CD14-positive monocyte (primary cell): ENCODE measurements around the gene SPATA33. TPM values are rescaled to one million over a fixed set of nuclear protein-coding genes. Genes with fewer than 3 reads are reported as not detected.

Experiments
- DNase-seq, 3 donors: peaks; one replicate each; pipeline ENCODE4 v3.0.0-alpha.2; 2011 to 2022
- H2AFZ ChIP-seq: 2 replicates; pipeline ENCODE4 v1.6.0; 2012; ENCODE audit warnings: mild to moderate bottlenecking, low read depth, low read length, inconsistent platforms; ENCODE audit not compliant: insufficient read depth, poor library complexity, severe bottlenecking
- H3K27ac ChIP-seq, 2 donors: 1 replicate in 1 of 2; 2 replicates in 1 of 2; pipeline ENCODE4 v1.5.1; 2012 to 2013; ENCODE audit warnings: low read length in 2 of 2, control low read depth in 1 of 2, inconsistent platforms in 1 of 2, low read depth in 1 of 2, mild to moderate bottlenecking in 1 of 2
- H3K27me3 ChIP-seq, 2 donors: one replicate each; pipeline versions ENCODE4 v1.6.0 to v1.6.1; 2011 to 2013; ENCODE audit warnings: low read length in 2 of 2; ENCODE audit not compliant: control insufficient read depth in 2 of 2, insufficient read depth in 2 of 2
- H3K36me3 ChIP-seq, 2 donors: replicated peaks in 1 of 2; 1 replicate in 1 of 2; 2 replicates in 1 of 2; pipeline versions ENCODE4 v1.5.1 to v1.6.1; 2012 to 2013; ENCODE audit warnings: low read length in 2 of 2, control low read depth in 1 of 2, inconsistent platforms in 1 of 2, mild to moderate bottlenecking in 1 of 2; ENCODE audit not compliant: insufficient read depth in 2 of 2, control insufficient read depth in 1 of 2
- H3K4me1 ChIP-seq, 2 donors: 1 replicate in 1 of 2; 2 replicates in 1 of 2; pipeline versions ENCODE4 v1.5.1 to v1.6.1; 2012 to 2013; ENCODE audit warnings: low read length in 2 of 2, control low read depth in 1 of 2, inconsistent platforms in 1 of 2, mild to moderate bottlenecking in 1 of 2, moderate library complexity in 1 of 2; ENCODE audit not compliant: insufficient read depth in 2 of 2, control insufficient read depth in 1 of 2
- H3K4me2 ChIP-seq: replicated peaks from 2 replicates; pipeline ENCODE3; 2012; ENCODE audit warnings: low read length, moderate library complexity, mild to moderate bottlenecking; ENCODE audit not compliant: poor library complexity, severe bottlenecking; ENCODE audit errors: extremely low read depth
- H3K4me3 ChIP-seq, 3 experiments: fragments of 200-600 bp in 1 of 3; sonication (generic) in 1 of 3; replicated peaks in 1 of 3; 1 replicate in 2 of 3; 2 replicates in 1 of 3; pipeline ENCODE4 v1.5.1; 2011 to 2013; ENCODE audit warnings: low read length in 3 of 3, mild to moderate bottlenecking in 3 of 3, control low read depth in 2 of 3, low read depth in 2 of 3, inconsistent platforms in 1 of 3, moderate library complexity in 1 of 3
- H3K79me2 ChIP-seq: 2 replicates; pipeline ENCODE4 v1.6.0; 2012; ENCODE audit warnings: mild to moderate bottlenecking, control low read depth, inconsistent platforms, low read length, moderate library complexity; ENCODE audit not compliant: insufficient read depth
- H3K9ac ChIP-seq: 2 replicates; pipeline ENCODE4 v1.6.0; 2017; ENCODE audit warnings: low read length, mild to moderate bottlenecking; ENCODE audit not compliant: insufficient read depth, poor library complexity, severe bottlenecking
- H3K9me3 ChIP-seq, 2 donors: replicated peaks in 1 of 2; 1 replicate in 1 of 2; 2 replicates in 1 of 2; pipeline versions ENCODE4 v1.5.1 to v1.6.1; 2012 to 2013; ENCODE audit warnings: low read length in 2 of 2, control low read depth in 1 of 2; ENCODE audit not compliant: control insufficient read depth in 1 of 2, insufficient read depth in 1 of 2
- H4K20me1 ChIP-seq: 2 replicates; pipeline ENCODE4 v1.6.0; 2012; ENCODE audit warnings: mild to moderate bottlenecking, low read length, control low read depth, moderate library complexity; ENCODE audit not compliant: insufficient read depth
- H3K27ac Mint-ChIP-seq, 7 donors: one replicate each; pipeline ENCODE4 v1.8.0; 2020; ENCODE audit warnings: mild to moderate bottlenecking in 7 of 7, mixed read lengths in 7 of 7, moderate library complexity in 6 of 7, inconsistent platforms in 2 of 7
- H3K27me3 Mint-ChIP-seq, 3 donors: one replicate each; pipeline ENCODE4 v1.8.0; 2021 to 2022; ENCODE audit warnings: low read depth in 3 of 3, mild to moderate bottlenecking in 3 of 3, mixed read lengths in 3 of 3, moderate library complexity in 3 of 3, inconsistent platforms in 1 of 3
- H3K36me3 Mint-ChIP-seq, 2 donors: one replicate each; pipeline ENCODE4 v1.8.0; 2020; ENCODE audit warnings: mixed read lengths in 2 of 2, inconsistent platforms in 1 of 2, mild to moderate bottlenecking in 1 of 2
- H3K4me1 Mint-ChIP-seq: one replicate; pipeline ENCODE4 v1.8.0; 2020; ENCODE audit warnings: mild to moderate bottlenecking, mixed read lengths
- H3K4me3 Mint-ChIP-seq, 2 donors: one replicate each; pipeline ENCODE4 v1.8.0; 2020; ENCODE audit warnings: mild to moderate bottlenecking in 2 of 2, mixed read lengths in 2 of 2, moderate library complexity in 1 of 2
- H3K9me3 Mint-ChIP-seq, 7 donors: one replicate each; pipeline ENCODE4 v1.8.0; 2020 to 2022; ENCODE audit warnings: mixed read lengths in 7 of 7, mild to moderate bottlenecking in 6 of 7, moderate library complexity in 6 of 7, inconsistent platforms in 2 of 7
- CTCF ChIP-seq: fragments of 200-600 bp; IDR thresholded peaks from one replicate; pipeline ENCODE4 v1.8.0; 2022; ENCODE audit warnings: antibody characterized with exemption, mild to moderate bottlenecking
- WGBS: methylation state at CpG from one replicate; pipeline ENCODE4 v1.1.5; 2013; ENCODE audit warnings: missing lambda C conversion rate; ENCODE audit not compliant: insufficient coverage; 5-methylcytosine and 5-hydroxymethylcytosine counted together
- intact Hi-C, 2 donors: fragments of 100-400 bp; cut with micrococcal nuclease; formaldehyde crosslinking; loops; one replicate each; pipeline versions ENCODE4 v1.15.0 to v1.15.1; 2023
- polyA plus RNA-seq, 3 donors: library from polyadenylated mRNA; depleted of rRNA in 1 of 3; unstranded in 2 of 3; stranded (reverse) in 1 of 3; fragments of 300-500 nt in 2 of 3; fragments of >200 nt in 1 of 3; fragmentation: Illumina TruSeq in 2 of 3; gene quantifications; 1 replicate in 2 of 3; 2 replicates in 1 of 3; pipeline ENCODE4 v1.2.3, GENCODE V29; 2012 to 2021

The SPATA33 gene
- polyA plus RNA-seq, 3 donors, result 1.4 to 3.5 (median 1.8) TPM

DNA sequence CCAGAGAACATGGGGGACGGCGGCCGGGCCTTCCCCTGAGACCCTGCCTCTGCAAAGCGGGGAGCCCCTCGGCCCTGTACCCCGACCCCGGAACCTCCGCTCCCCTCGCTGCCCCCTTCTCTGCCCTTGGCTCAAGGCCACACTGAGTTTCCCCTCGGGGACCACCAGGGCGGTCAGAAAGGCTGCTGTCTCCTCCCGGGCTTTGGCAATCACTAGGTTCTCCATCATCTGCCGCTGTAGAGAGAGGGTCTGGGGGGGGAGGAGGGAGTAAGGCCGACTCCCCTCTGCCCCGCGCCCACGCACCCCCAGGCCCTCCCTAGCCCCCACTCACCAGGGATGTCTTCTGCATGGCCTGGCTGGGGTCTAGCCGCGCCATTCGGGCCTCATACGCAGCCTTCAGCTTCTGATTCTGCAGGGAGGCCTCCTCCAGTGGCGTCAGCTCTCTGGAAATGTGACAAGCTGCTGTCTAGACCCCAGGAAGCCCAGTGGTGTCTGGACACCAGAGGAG is 54.7 kb downstream of the SPATA33 start:
- Histone ChIP-seq H2AFZ (peak overlapping the region; percentile 68), H3K9ac (peak overlapping the region; percentile 15), H3K4me3 (peak overlapping the region in 2 of 3 experiments; percentile 16 to 63), H3K27me3 (peaks cover 0 to 12% of the 10 kb centered on the region in 2 donors), H3K4me2 (peak overlapping the region; percentile 74), H4K20me1 (no peaks in the 10 kb centered on the region), H3K79me2 (no peaks in the 10 kb centered on the region), H3K4me1 (peaks cover 12 to 15% of the 10 kb centered on the region in 2 donors), H3K36me3 (peaks cover 9 to 18% of the 10 kb centered on the region in 2 donors), H3K9me3 (no peaks in the 10 kb centered on the region), H3K27ac (no peak overlapping the region)
- Mint-ChIP-seq H3K27me3 (peaks cover 8 to 19% (median 16%) of the 10 kb centered on the region in 3 donors), H3K27ac (no peak overlapping the region), H3K4me1 (peaks cover 8% of the 10 kb centered on the region), H3K9me3 (peaks cover 0 to 2% (median 0%) of the 10 kb centered on the region in 7 donors), H3K36me3 (peaks cover 9 to 26% of the 10 kb centered on the region in 2 donors), H3K4me3 (peak overlapping the region; percentile 51 to 64)
- DNase-seq, result no peak
- 18% methylated on average over 14 of the region's 22 CpGs for WGBS
- intact Hi-C loops, result no loop called here
- no peak for TF ChIP-seq CTCF

DNA sequence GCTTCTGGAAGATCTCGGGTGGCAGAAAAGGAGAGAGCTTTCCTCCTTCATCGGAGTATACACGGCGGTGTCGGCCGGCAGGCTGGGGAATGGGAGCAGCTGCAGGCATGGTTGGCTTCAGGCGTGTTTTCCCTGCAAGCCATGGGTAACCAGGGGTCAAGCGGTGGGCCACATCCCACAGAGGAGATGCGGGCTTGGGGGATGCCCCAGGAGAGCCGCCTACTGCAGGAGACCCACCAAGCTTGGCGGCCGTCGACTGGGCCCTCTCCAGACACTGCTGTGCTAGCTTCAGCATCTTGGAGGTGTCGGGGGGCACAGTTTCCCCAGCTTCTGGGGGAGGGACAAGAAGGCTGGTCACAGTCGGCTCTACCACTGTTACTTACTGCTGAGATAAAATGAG is 58.9 kb downstream of the SPATA33 start:
- H3K27ac Mint-ChIP-seq, result no peak overlapping the region
- H3K4me2 ChIP-seq, result no peak overlapping the region
- peaks cover 9% of the 10 kb centered on the region for H3K79me2 ChIP-seq
- H3K36me3 Mint-ChIP-seq, result peaks cover 6 to 17% of the 10 kb centered on the region in 2 donors
- H4K20me1 ChIP-seq, result no peaks in the 10 kb centered on the region
- H2AFZ ChIP-seq, result no peak overlapping the region
- H3K4me3 ChIP-seq, result no peak overlapping the region
- WGBS, result 93% methylated on average over 15 of the region's 15 CpGs
- H3K4me3 Mint-ChIP-seq, result no peak overlapping the region
- DNase-seq, result no peak
- intact Hi-C loops, result no loop called here
- no peak overlapping the region for H3K27ac ChIP-seq
- H3K27me3 Mint-ChIP-seq, result peaks cover 6 to 16% (median 13%) of the 10 kb centered on the region in 3 donors
- peaks cover 36 to 45% of the 10 kb centered on the region in 2 donors for H3K4me1 ChIP-seq
- H3K4me1 Mint-ChIP-seq, result peaks cover 34% of the 10 kb centered on the region
- H3K9me3 Mint-ChIP-seq, result peaks cover 0 to 2% (median 0%) of the 10 kb centered on the region in 7 donors
- H3K9ac ChIP-seq, result no peak overlapping the region
- H3K27me3 ChIP-seq, result peaks cover 0 to 12% of the 10 kb centered on the region in 2 donors
- H3K9me3 ChIP-seq, result no peaks in the 10 kb centered on the region
- TF ChIP-seq CTCF, result no peak
- H3K36me3 ChIP-seq, result no peaks in the 10 kb centered on the region
